AG09319 (cell line): ENCODE data around the gene SSTR5.

Experiments used
- DNase-seq: peaks from one replicate; pipeline ENCODE4 v3.0.0-alpha.2; 2010; ENCODE audit warnings: low read depth; ENCODE audit errors: extremely low read depth
- CTCF ChIP-seq: IDR thresholded peaks from 2 replicates; pipeline ENCODE4 v1.5.1; 2011; ENCODE audit warnings: low read depth, mild to moderate bottlenecking, inconsistent platforms, low read length, moderate library complexity

SSTR5 gene

GRCh38 chr16:1125471-1125870 lies 52.9 kb downstream of the SSTR5 start:
- DNase-seq: no peak
- no peak for TF ChIP-seq CTCF

GRCh38 chr16:1126044-1126443 lies 53.5 kb downstream of the SSTR5 start:
- DNase-seq: no peak

GRCh38 chr16:1126586-1126985 lies 54.0 kb downstream of the SSTR5 start:
- DNase-seq: no peak
- TF ChIP-seq CTCF: no peak

More at GRCh38 chr16:1126044-1126443, 53.5 kb downstream of the SSTR5 start:
- no peak for TF ChIP-seq CTCF

GRCh38 chr16:1127101-1127500 lies 54.6 kb downstream of the SSTR5 start:
- TF ChIP-seq CTCF: no peak
- DNase-seq: no peak

GRCh38 chr16:1127971-1128715 lies 55.6 kb downstream of the SSTR5 start:
- DNase-seq: no peak
- TF ChIP-seq CTCF: no peak

- TF ChIP-seq CTCF: no peak
- DNase-seq: no peak
Measured at GRCh38 chr16:1129106-1129960, 56.8 kb downstream of the SSTR5 start.

- no peak for TF ChIP-seq CTCF
- no peak for DNase-seq
Measured at GRCh38 chr16:1130382-1130781, 57.8 kb downstream of the SSTR5 start.
